Spleen (tissue), 11 donors: Measurements from ENCODE around the gene CHPF. TPM values are rescaled to one million over a fixed set of nuclear protein-coding genes. Genes with fewer than 3 reads are reported as not detected.

Experiments used
- DNase-seq: peaks from one replicate; pipeline ENCODE4 v3.0.0-alpha.2; 2020
- H3K27ac ChIP-seq, 8 donors: fragments of 200-600 bp; sonication (generic) in 7 of 8; 1 replicate in 4 of 8; 2 replicates in 4 of 8; pipeline versions ENCODE4 v1.5.0 to v1.8.0; 2016 to 2021; ENCODE audit warnings: inconsistent platforms in 4 of 8, mild to moderate bottlenecking in 4 of 8, moderate library complexity in 1 of 8
- H3K27me3 ChIP-seq, 7 donors: fragments of 200-600 bp; sonication (generic) in 6 of 7; replicated peaks in 1 of 7; 1 replicate in 4 of 7; 2 replicates in 3 of 7; pipeline versions ENCODE4 v1.5.0 to v1.8.0; 2016 to 2021; ENCODE audit warnings: inconsistent platforms in 3 of 7, mild to moderate bottlenecking in 1 of 7
- H3K36me3 ChIP-seq, 6 donors: fragments of 200-600 bp; sonication (generic) in 5 of 6; 1 replicate in 4 of 6; 2 replicates in 2 of 6; pipeline versions ENCODE4 v1.5.0 to v1.8.0; 2016 to 2021; ENCODE audit warnings: inconsistent platforms in 2 of 6
- H3K4me1 ChIP-seq, 6 donors: fragments of 200-600 bp; sonication (generic) in 5 of 6; 1 replicate in 3 of 6; 2 replicates in 3 of 6; pipeline versions ENCODE4 v1.5.0 to v1.8.0; 2016 to 2021; ENCODE audit warnings: inconsistent platforms in 3 of 6
- H3K4me3 ChIP-seq, 8 donors: fragments of 200-600 bp; sonication (generic) in 7 of 8; 1 replicate in 4 of 8; 2 replicates in 4 of 8; pipeline versions ENCODE4 v1.5.0 to v1.8.0; 2016 to 2021; ENCODE audit warnings: inconsistent platforms in 4 of 8, mild to moderate bottlenecking in 4 of 8, moderate library complexity in 2 of 8
- H3K9me3 ChIP-seq, 8 donors: fragments of 200-600 bp; sonication (generic) in 7 of 8; 1 replicate in 4 of 8; 2 replicates in 4 of 8; pipeline versions ENCODE4 v1.5.0 to v1.8.0; 2016 to 2021; ENCODE audit warnings: inconsistent platforms in 4 of 8
- POLR2A ChIP-seq, 3 donors: fragments of 450-650 bp; IDR thresholded peaks; one replicate each; pipeline ENCODE4 v1.5.1; 2017; ENCODE audit warnings: antibody characterized with exemption in 3 of 3, mild to moderate bottlenecking in 1 of 3
- POLR2AphosphoS5 ChIP-seq, 3 donors: sonication (generic); formaldehyde crosslinking; IDR thresholded peaks; one replicate each; pipeline ENCODE4 v1.5.1; 2017; ENCODE audit warnings: antibody characterized with exemption in 3 of 3
- WGBS, 5 donors: extraction: QIAGEN DNeasy Blood & Tissue Kit in 3 of 5; methylation state at CpG; one replicate each; pipeline versions ENCODE4 v1.1.5 to v1.1.7; 2013 to 2018; 5-methylcytosine and 5-hydroxymethylcytosine counted together
- intact Hi-C: fragments of 100-400 bp; cut with DNase I; formaldehyde crosslinking; loops from one replicate; pipeline ENCODE4 v1.15.0; 2023; ENCODE audit warnings: low total_unique reads
- polyA plus RNA-seq, 3 donors: library from polyadenylated mRNA; stranded (reverse); fragments of 200-250 nt; gene quantifications; one replicate each; pipeline ENCODE4 v1.2.1, GENCODE V29; 2013
- total RNA-seq, 7 donors: library from RNA; depleted of rRNA in 3 of 7; stranded (reverse); fragments of >200 nt in 3 of 7; fragmentation: NEBNext Ultra II Directional in 4 of 7; extraction: Animal tissue kit (Norgen Biotek cat#: 25700) in 4 of 7; gene quantifications; one replicate each; pipeline versions ENCODE4 v1.1.0 to v1.2.1, GENCODE V29; 2016 to 2021
- TF ChIP-seq, protein P1 (sequence below), 11 experiments: fragments of 200-600 bp in 7 of 11; fragments of 450-650 bp in 4 of 11; sonication (generic) in 4 of 11; IDR thresholded peaks in 8 of 11; conservative IDR thresholded peaks in 3 of 11; 1 replicate in 7 of 11; 2 replicates in 4 of 11; pipeline versions ENCODE4 v1.4.0 to v1.8.0; 2016 to 2021; ENCODE audit warnings: antibody characterized with exemption in 11 of 11, inconsistent platforms in 4 of 11, mild to moderate bottlenecking in 1 of 11
- donor health status: healthy with polysubstance abuse.
- donor health status: DM: no; HTN: no; CAD: no; lungs with moderate emphysema.
- donor health status: DM: no; HTN: no; CAD: no.
- donor health status: Bipolar disorder and iron deficiency.
- donor health status: healthy.
- donor health status: DM: no; HTN: no; CAD: no.
- donor health status: DM: yes; HTN: yes; CAD: no.

The CHPF gene
- total and polyA plus RNA-seq, 10 donors = 2.8 to 26.2 (median 13.2) TPM

GRCh38 chr2:219523031-219523671 lies 20.5 kb downstream of the CHPF start:
- Histone ChIP-seq H3K9me3 (no peaks in the 10 kb centered on the region), H3K4me1 (peaks cover 6 to 28% (median 17%) of the 10 kb centered on the region in 6 donors), H3K27ac (no peak overlapping the region), H3K4me3 (peak overlapping the region in 3 of 8 donors; percentile 3 to 47 (median 8)), H3K27me3 (peaks cover 6 to 100% (median 68%) of the 10 kb centered on the region in 7 donors), H3K36me3 (no peaks in the 10 kb centered on the region)
- intact Hi-C loops = no loop called here
- DNase-seq = no peak
- WGBS, 5 donors = 12 to 20% (median 15%) methylated on average over 12 to 24 of the region's 24 CpGs
- TF ChIP-seq, protein P1, sequence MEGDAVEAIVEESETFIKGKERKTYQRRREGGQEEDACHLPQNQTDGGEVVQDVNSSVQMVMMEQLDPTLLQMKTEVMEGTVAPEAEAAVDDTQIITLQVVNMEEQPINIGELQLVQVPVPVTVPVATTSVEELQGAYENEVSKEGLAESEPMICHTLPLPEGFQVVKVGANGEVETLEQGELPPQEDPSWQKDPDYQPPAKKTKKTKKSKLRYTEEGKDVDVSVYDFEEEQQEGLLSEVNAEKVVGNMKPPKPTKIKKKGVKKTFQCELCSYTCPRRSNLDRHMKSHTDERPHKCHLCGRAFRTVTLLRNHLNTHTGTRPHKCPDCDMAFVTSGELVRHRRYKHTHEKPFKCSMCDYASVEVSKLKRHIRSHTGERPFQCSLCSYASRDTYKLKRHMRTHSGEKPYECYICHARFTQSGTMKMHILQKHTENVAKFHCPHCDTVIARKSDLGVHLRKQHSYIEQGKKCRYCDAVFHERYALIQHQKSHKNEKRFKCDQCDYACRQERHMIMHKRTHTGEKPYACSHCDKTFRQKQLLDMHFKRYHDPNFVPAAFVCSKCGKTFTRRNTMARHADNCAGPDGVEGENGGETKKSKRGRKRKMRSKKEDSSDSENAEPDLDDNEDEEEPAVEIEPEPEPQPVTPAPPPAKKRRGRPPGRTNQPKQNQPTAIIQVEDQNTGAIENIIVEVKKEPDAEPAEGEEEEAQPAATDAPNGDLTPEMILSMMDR (IDR thresholded peaks at IDR 0.05 in 8 of 11, conservative IDR thresholded peaks at IDR 0.05 in 3 of 11) = no peak
- TF ChIP-seq POLR2A (IDR thresholded peaks at IDR 0.05) = no peak

- peaks cover 6 to 100% (median 62%) of the 10 kb centered on the region in 7 donors for H3K27me3 ChIP-seq
- no peaks in the 10 kb centered on the region for H3K36me3 ChIP-seq
- H3K27ac ChIP-seq = no peak overlapping the region
- 3 to 7% (median 4%) methylated on average over 35 to 70 of the region's 70 CpGs for WGBS, 5 donors
- DNase-seq = no peak
- intact Hi-C loops = no loop called here
- TF ChIP-seq POLR2A (IDR thresholded peaks at IDR 0.05) (no peak), POLR2AphosphoS5 (IDR thresholded peaks at IDR 0.05) (no peak)
- TF ChIP-seq, protein P1 (IDR thresholded peaks at IDR 0.05 in 8 of 11, conservative IDR thresholded peaks at IDR 0.05 in 3 of 11) = no peak
- H3K4me3 ChIP-seq = peak overlapping the region in 3 of 8 donors; percentile 3 to 47 (median 8)
- no peaks in the 10 kb centered on the region for H3K9me3 ChIP-seq
- peaks cover 6 to 28% (median 18%) of the 10 kb centered on the region in 6 donors for H3K4me1 ChIP-seq
These were observed 21.2 kb downstream of the CHPF start for GRCh38 chr2:219522111-219523030.

GRCh38 chr2:219521066-219521880 lies 22.3 kb downstream of the CHPF start:
- H3K27me3 ChIP-seq = peaks cover 6 to 100% (median 65%) of the 10 kb centered on the region in 7 donors
- H3K9me3 ChIP-seq = no peaks in the 10 kb centered on the region
- H3K4me1 ChIP-seq = peaks cover 6 to 28% (median 18%) of the 10 kb centered on the region in 6 donors
- no peak overlapping the region for H3K4me3 ChIP-seq
- no peaks in the 10 kb centered on the region for H3K36me3 ChIP-seq
- intact Hi-C loops = no loop called here
- H3K27ac ChIP-seq = no peak overlapping the region
- WGBS, 5 donors = 11 to 16% (median 12%) methylated on average over 12 to 14 of the region's 14 CpGs
- peak; percentile 73 for DNase-seq
- TF ChIP-seq POLR2A (IDR thresholded peaks at IDR 0.05) = no peak
- TF ChIP-seq POLR2AphosphoS5 (IDR thresholded peaks at IDR 0.05) = no peak
- TF ChIP-seq, protein P1 (IDR thresholded peaks at IDR 0.05 in 8 of 11, conservative IDR thresholded peaks at IDR 0.05 in 3 of 11) = peak in 7 of 11 experiments; percentile 9 to 42 (median 25)
